CD4-positive, alpha-beta memory T cell (primary cell): ENCODE measurements around the gene CNOT9. TPM values are rescaled to one million over a fixed set of nuclear protein-coding genes. Genes with fewer than 3 reads are reported as not detected.

Experiments used
- CTCF ChIA-PET: fragments of 350-600 bp; sonication (Branson Sonifier 250); formaldehyde crosslinking; loops from one replicate; lab custom pipeline; 2021; ENCODE audit warnings: inconsistent platforms; ENCODE audit not compliant: partially characterized antibody; lab: Charles Lee
- POLR2A ChIA-PET: fragments of 350-600 bp; sonication (Branson Sonifier 250); formaldehyde crosslinking; loops from one replicate; lab custom pipeline; 2021; ENCODE audit not compliant: partially characterized antibody; lab: Charles Lee
- DNase-seq, 5 donors: peaks; one replicate each; pipeline versions ENCODE4 v3.0.0 to v3.0.0-alpha.2; 2020 to 2022; ENCODE audit warnings: mixed read lengths in 1 of 5
- H3K27ac ChIP-seq: one replicate; pipeline ENCODE4 v1.7.0; 2013; ENCODE audit warnings: low read depth, low read length
- H3K27me3 ChIP-seq: 2 replicates; pipeline ENCODE4 v1.7.0; 2013; ENCODE audit warnings: mild to moderate bottlenecking, low read length, moderate library complexity; ENCODE audit not compliant: insufficient read depth
- H3K36me3 ChIP-seq: 2 replicates; pipeline ENCODE4 v1.7.0; 2013; ENCODE audit warnings: mild to moderate bottlenecking, low read length, moderate library complexity; ENCODE audit not compliant: insufficient read depth
- H3K4me1 ChIP-seq: 2 replicates; pipeline ENCODE4 v1.7.0; 2013; ENCODE audit warnings: mild to moderate bottlenecking, low read length, moderate library complexity; ENCODE audit not compliant: insufficient read depth
- H3K4me3 ChIP-seq, 2 donors: one replicate each; pipeline ENCODE4 v1.7.0; 2013; ENCODE audit warnings: low read length in 2 of 2, mild to moderate bottlenecking in 1 of 2
- H3K9me3 ChIP-seq, 2 donors: one replicate each; pipeline ENCODE4 v1.7.0; 2013; ENCODE audit warnings: low read length in 2 of 2, control low read depth in 1 of 2; ENCODE audit not compliant: control insufficient read depth in 1 of 2
- H3K27ac Mint-ChIP-seq, 7 donors: one replicate each; pipeline ENCODE4 v1.8.0; 2020 to 2021; ENCODE audit warnings: mixed read lengths in 7 of 7, mild to moderate bottlenecking in 6 of 7, inconsistent platforms in 3 of 7, moderate library complexity in 3 of 7
- H3K27me3 Mint-ChIP-seq, 2 donors: one replicate each; pipeline ENCODE4 v1.8.0; 2020 to 2021; ENCODE audit warnings: mixed read lengths in 2 of 2
- H3K36me3 Mint-ChIP-seq, 2 donors: one replicate each; pipeline ENCODE4 v1.8.0; 2020 to 2021; ENCODE audit warnings: mixed read lengths in 2 of 2, inconsistent platforms in 1 of 2, mild to moderate bottlenecking in 1 of 2
- H3K4me1 Mint-ChIP-seq, 4 donors: one replicate each; pipeline ENCODE4 v1.8.0; 2020 to 2021; ENCODE audit warnings: mixed read lengths in 4 of 4, mild to moderate bottlenecking in 1 of 4
- H3K4me3 Mint-ChIP-seq, 8 donors: one replicate each; pipeline ENCODE4 v1.8.0; 2020 to 2021; ENCODE audit warnings: mixed read lengths in 8 of 8, mild to moderate bottlenecking in 7 of 8, moderate library complexity in 6 of 8, inconsistent platforms in 3 of 8
- H3K9me3 Mint-ChIP-seq, 8 donors: one replicate each; pipeline ENCODE4 v1.8.0; 2020 to 2021; ENCODE audit warnings: mixed read lengths in 8 of 8, mild to moderate bottlenecking in 5 of 8, inconsistent platforms in 3 of 8, moderate library complexity in 1 of 8
- intact Hi-C: fragments of 100-400 bp; cut with micrococcal nuclease; formaldehyde crosslinking; loops from one replicate; pipeline ENCODE4 v1.15.1; 2023
- polyA plus RNA-seq, 2 donors: library from polyadenylated mRNA; unstranded; fragments of 300-500 nt; fragmentation: Illumina TruSeq; gene quantifications; one replicate each; pipeline ENCODE4 v1.2.3, GENCODE V29; 2021
- total RNA-seq, 2 experiments: library from RNA; stranded (reverse); gene quantifications; one replicate each; pipeline ENCODE4 v1.2.3, GENCODE V29; 2021

The CNOT9 gene
- total and polyA plus RNA-seq, 4 experiments from 2014 or later = 19.4 to 58.0 (median 38.4) TPM

DNA sequence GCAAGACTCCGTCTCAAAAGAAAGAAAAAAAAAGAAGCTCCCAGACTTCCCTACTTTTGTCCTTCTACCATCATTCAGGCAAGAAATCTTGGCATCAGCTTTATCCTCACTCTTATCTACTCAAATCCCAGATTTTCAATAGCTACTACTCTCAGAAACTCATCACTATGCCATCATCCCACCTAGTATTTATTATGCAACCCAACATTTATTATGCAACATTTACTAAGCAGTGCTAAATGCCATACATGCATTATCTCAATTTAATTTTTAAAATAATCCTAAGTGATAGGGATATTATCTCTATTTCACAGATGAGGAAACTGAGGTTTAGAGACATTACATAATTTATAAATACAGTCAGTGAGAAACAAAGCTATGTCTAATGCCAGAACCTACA lies 4.6 kb upstream of the CNOT9 start:
- no peak overlapping the region for H3K4me3 ChIP-seq
- H3K9me3 ChIP-seq = no peaks in the 10 kb centered on the region
- no peak overlapping the region for H3K27ac ChIP-seq
- POLR2A ChIA-PET = no interaction called here
- no peak for DNase-seq
- intact Hi-C loops = loop anchor here (10.0 kb wide), 1 partner anchor 331 kb away; no protein-coding TSS in a partner anchor
- H3K36me3 ChIP-seq = peaks cover 14% of the 10 kb centered on the region
- Mint-ChIP-seq H3K4me3 (no peak overlapping the region), H3K27ac (peak overlapping the region in 4 of 7 donors; percentile 2 to 79 (median 12)), H3K9me3 (no peaks in the 10 kb centered on the region), H3K36me3 (peaks cover 35 to 64% of the 10 kb centered on the region in 2 donors), H3K4me1 (peaks cover 26 to 43% (median 33%) of the 10 kb centered on the region in 4 donors), H3K27me3 (no peaks in the 10 kb centered on the region)
- no peaks in the 10 kb centered on the region for H3K27me3 ChIP-seq
- H3K4me1 ChIP-seq = peaks cover 19% of the 10 kb centered on the region
- CTCF ChIA-PET = interaction anchor here (1.4 kb wide), 1 partner anchor 95 kb away, joined by 4 read pairs; the partner anchor contains the start of genes BCS1L and ZNF142

DNA sequence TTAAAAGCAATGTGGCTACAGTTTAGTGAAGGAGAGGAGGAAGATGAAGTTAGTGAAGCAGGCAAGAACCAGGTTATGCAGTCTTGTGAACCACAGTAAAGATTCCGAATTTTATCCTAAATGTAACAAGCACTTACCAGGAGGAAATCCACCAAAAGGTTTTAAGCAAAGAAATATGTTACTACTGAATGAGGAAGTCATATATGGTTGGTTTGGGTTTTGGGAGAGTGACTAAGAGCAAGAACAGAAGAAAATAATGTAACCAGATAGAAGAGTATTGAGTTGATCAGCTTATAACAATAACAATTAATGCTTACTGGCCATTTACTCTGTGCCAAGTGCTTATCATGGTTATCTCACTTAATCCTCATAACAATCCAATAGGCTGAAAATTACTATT lies 2.3 kb upstream of the CNOT9 start:
- H3K36me3 ChIP-seq = peaks cover 6% of the 10 kb centered on the region
- peak overlapping the region; percentile 90 to 100 (median 100) for H3K27ac Mint-ChIP-seq

DNA sequence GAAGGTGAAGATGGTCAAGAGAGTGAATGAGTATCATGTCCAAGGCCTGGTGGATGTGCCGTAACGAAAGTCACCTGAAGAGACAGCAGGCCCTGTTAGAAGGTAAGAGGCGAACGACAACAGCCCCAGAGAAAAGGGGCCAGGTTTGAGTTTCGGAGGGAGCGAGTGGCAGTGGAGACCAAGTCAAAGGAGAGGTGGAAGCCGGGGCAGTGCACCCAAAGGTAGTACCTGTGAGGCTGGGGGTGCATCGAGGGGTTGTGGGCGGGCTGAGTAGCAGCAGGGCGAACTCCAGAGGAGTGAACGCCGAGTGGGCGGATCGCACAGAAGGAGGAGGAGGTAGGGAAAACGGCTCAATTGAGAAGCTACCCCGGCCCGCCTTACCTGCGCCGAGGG lies 846 bp upstream of the CNOT9 start:
- Mint-ChIP-seq H3K27me3 (no peaks in the 10 kb centered on the region), H3K4me3 (peak overlapping the region; percentile 90 to 99 (median 97)), H3K27ac (peak overlapping the region; percentile 96 to 100 (median 100)), H3K9me3 (no peaks in the 10 kb centered on the region), H3K36me3 (peaks cover 12 to 55% of the 10 kb centered on the region in 2 donors), H3K4me1 (peaks cover 46 to 78% (median 58%) of the 10 kb centered on the region in 4 donors)
- DNase-seq = peak in 1 of 5 donors; percentile 89
- Histone ChIP-seq H3K36me3 (peaks cover 7% of the 10 kb centered on the region), H3K9me3 (no peaks in the 10 kb centered on the region), H3K27ac (peak overlapping the region; percentile 99), H3K4me3 (peak overlapping the region; percentile 47 to 84), H3K27me3 (no peaks in the 10 kb centered on the region), H3K4me1 (peaks cover 43% of the 10 kb centered on the region)
- intact Hi-C loops = loop anchor here (1.0 to 10.0 kb wide), 13 partner anchors 9 to 821 kb away; partner anchors contain the start of genes AAMP, ARPC2, BCS1L and PNKD
- ChIA-PET POLR2A (interaction anchor here (0.7 to 1.5 kb wide), 6 partner anchors 24 to 298 kb away, joined by 3 to 7 read pairs (median 3); partner anchors contain the start of genes AAMP, BCS1L, PNKD and RNF25), CTCF (interaction anchor here (1.2 kb wide), 1 partner anchor 90 kb away, joined by 5 read pairs; no protein-coding TSS in a partner anchor)

More for the DNA sequence above, 2.3 kb upstream of the CNOT9 start:
- Mint-ChIP-seq H3K4me1 (peaks cover 44 to 65% (median 52%) of the 10 kb centered on the region in 4 donors), H3K4me3 (peak overlapping the region in 6 of 8 donors; percentile 69 to 99 (median 96)), H3K36me3 (peaks cover 14 to 57% of the 10 kb centered on the region in 2 donors), H3K9me3 (no peaks in the 10 kb centered on the region), H3K27me3 (no peaks in the 10 kb centered on the region)
- ChIA-PET POLR2A (no interaction called here), CTCF (no interaction called here)
- intact Hi-C loops = loop anchor here (5.0 to 10.0 kb wide), 3 partner anchors 106 to 329 kb away; partner anchors contain the start of genes RNF25 and STK36
- H3K27me3 ChIP-seq = no peaks in the 10 kb centered on the region
- peak overlapping the region; percentile 4 for H3K27ac ChIP-seq
- no peaks in the 10 kb centered on the region for H3K9me3 ChIP-seq
- no peak overlapping the region for H3K4me3 ChIP-seq
- DNase-seq = no peak
- peaks cover 40% of the 10 kb centered on the region for H3K4me1 ChIP-seq

DNA sequence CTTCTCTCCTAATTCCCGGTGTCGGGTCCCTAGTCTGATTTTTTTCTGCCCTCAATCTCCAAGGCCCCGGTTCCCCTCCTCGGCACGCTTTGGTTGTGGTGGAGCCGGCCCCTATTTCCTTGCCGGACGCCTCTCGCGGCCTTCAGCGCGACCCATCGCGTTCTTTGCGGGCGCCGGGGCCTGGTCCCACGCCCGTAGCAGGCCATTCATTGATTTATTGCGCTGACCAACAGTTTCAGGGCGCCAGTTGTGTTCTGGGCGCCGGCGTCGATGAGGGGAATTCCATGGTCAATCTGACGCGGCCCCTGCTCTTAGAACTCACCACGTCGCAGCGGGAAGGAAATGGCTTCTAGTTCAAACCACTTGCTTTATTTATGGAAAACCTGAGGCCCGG lies 396 bp downstream of the CNOT9 start:
- Histone ChIP-seq H3K4me1 (peaks cover 45% of the 10 kb centered on the region), H3K4me3 (peak overlapping the region; percentile 67 to 84), H3K9me3 (no peaks in the 10 kb centered on the region), H3K27ac (peak overlapping the region; percentile 99), H3K36me3 (peaks cover 9% of the 10 kb centered on the region), H3K27me3 (no peaks in the 10 kb centered on the region)
- CTCF ChIA-PET = no interaction called here
- Mint-ChIP-seq H3K27ac (peak overlapping the region; percentile 96 to 100 (median 100)), H3K27me3 (no peaks in the 10 kb centered on the region), H3K9me3 (no peaks in the 10 kb centered on the region), H3K4me1 (peaks cover 48 to 72% (median 54%) of the 10 kb centered on the region in 4 donors), H3K4me3 (peak overlapping the region; percentile 90 to 99 (median 97)), H3K36me3 (peaks cover 10 to 54% of the 10 kb centered on the region in 2 donors)
- intact Hi-C loops = loop anchor here (2.0 to 10.0 kb wide), 5 partner anchors 80 to 352 kb away; partner anchors contain the start of genes ARPC2, RNF25 and STK36
- POLR2A ChIA-PET = interaction anchor here (0.6 to 1.9 kb wide), 3 partner anchors 13 to 172 kb away, joined by 3 to 5 read pairs (median 3); no protein-coding TSS in a partner anchor
- DNase-seq = peak; percentile 49 to 86 (median 55)

- peaks cover 8 to 57% of the 10 kb centered on the region in 2 donors for H3K36me3 Mint-ChIP-seq
- ChIA-PET POLR2A (interaction anchor here (0.6 to 1.9 kb wide), 4 partner anchors 13 to 173 kb away, joined by 3 to 5 read pairs (median 4); partner anchors contain the start of genes RNF25 and STK36), CTCF (interaction anchor here (0.6 kb wide), 1 partner anchor 34 kb away, joined by 3 read pairs; no protein-coding TSS in a partner anchor)
- DNase-seq = peak in 4 of 5 donors; percentile 2 to 54 (median 11)
- Histone ChIP-seq H3K4me1 (peaks cover 50% of the 10 kb centered on the region), H3K4me3 (peak overlapping the region; percentile 67 to 84), H3K36me3 (peaks cover 14% of the 10 kb centered on the region), H3K27me3 (no peaks in the 10 kb centered on the region), H3K9me3 (no peaks in the 10 kb centered on the region), H3K27ac (peak overlapping the region; percentile 99)
- H3K9me3 Mint-ChIP-seq = no peaks in the 10 kb centered on the region
- H3K4me1 Mint-ChIP-seq = peaks cover 46 to 67% (median 51%) of the 10 kb centered on the region in 4 donors
- intact Hi-C loops = loop anchor here (2.0 to 10.0 kb wide), 5 partner anchors 79 to 353 kb away; partner anchors contain the start of genes ARPC2, RNF25 and STK36
- H3K4me3 Mint-ChIP-seq = peak overlapping the region; percentile 90 to 99 (median 97)
- peak overlapping the region; percentile 96 to 100 (median 100) for H3K27ac Mint-ChIP-seq
- no peaks in the 10 kb centered on the region for H3K27me3 Mint-ChIP-seq
Observed at GRCh38 chr2:218569661-218570500, 1.2 kb downstream of the CNOT9 start.

DNA sequence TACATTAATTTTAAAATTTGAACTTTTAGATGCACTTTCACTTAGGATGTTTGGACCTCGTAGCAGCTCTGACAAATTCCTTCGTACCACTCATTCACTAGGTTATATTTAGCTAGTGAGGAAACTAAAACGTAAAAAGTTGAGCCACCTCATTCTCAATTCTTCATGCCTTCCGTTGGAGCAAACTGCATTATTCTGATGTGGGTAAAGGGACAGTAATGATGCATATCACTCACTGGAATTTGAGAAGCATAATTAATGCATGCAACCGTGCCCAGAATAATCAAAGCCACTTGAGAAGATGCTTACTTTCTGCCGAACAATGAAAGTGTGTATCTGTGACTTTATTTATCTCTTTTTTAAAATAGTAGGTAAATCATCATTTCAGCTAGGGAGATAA lies 2.2 kb downstream of the CNOT9 start:
- H3K27ac Mint-ChIP-seq = peak overlapping the region; percentile 68 to 100 (median 100)
- peaks cover 49 to 71% (median 54%) of the 10 kb centered on the region in 4 donors for H3K4me1 Mint-ChIP-seq
- peaks cover 57% of the 10 kb centered on the region for H3K4me1 ChIP-seq
- H3K27me3 ChIP-seq = no peaks in the 10 kb centered on the region
- DNase-seq = no peak
- H3K9me3 ChIP-seq = no peaks in the 10 kb centered on the region
- H3K4me3 Mint-ChIP-seq = peak overlapping the region; percentile 66 to 99 (median 97)
- H3K36me3 ChIP-seq = peaks cover 14% of the 10 kb centered on the region
- POLR2A ChIA-PET = interaction anchor here (0.6 to 1.9 kb wide), 3 partner anchors 101 to 258 kb away, joined by 3 to 5 read pairs (median 4); partner anchors contain the start of genes RNF25 and STK36
- no peaks in the 10 kb centered on the region for H3K27me3 Mint-ChIP-seq
- CTCF ChIA-PET = interaction anchor here (0.6 to 0.8 kb wide), 2 partner anchors 17 to 99 kb away, joined by 3 read pairs; no protein-coding TSS in a partner anchor
- H3K9me3 Mint-ChIP-seq = no peaks in the 10 kb centered on the region
- H3K36me3 Mint-ChIP-seq = peaks cover 8 to 60% of the 10 kb centered on the region in 2 donors
- intact Hi-C loops = no loop called here
- peak overlapping the region; percentile 99 for H3K27ac ChIP-seq
- no peak overlapping the region for H3K4me3 ChIP-seq
